ENCODE data around the gene AMPH.

GRCh38 chr7:38539477-38540081 lies 91.6 kb downstream of the AMPH start:
- TF ChIP-seq EP300 (IDR thresholded peaks at IDR 0.05): no peak
- TF ChIP-seq, protein P1, sequence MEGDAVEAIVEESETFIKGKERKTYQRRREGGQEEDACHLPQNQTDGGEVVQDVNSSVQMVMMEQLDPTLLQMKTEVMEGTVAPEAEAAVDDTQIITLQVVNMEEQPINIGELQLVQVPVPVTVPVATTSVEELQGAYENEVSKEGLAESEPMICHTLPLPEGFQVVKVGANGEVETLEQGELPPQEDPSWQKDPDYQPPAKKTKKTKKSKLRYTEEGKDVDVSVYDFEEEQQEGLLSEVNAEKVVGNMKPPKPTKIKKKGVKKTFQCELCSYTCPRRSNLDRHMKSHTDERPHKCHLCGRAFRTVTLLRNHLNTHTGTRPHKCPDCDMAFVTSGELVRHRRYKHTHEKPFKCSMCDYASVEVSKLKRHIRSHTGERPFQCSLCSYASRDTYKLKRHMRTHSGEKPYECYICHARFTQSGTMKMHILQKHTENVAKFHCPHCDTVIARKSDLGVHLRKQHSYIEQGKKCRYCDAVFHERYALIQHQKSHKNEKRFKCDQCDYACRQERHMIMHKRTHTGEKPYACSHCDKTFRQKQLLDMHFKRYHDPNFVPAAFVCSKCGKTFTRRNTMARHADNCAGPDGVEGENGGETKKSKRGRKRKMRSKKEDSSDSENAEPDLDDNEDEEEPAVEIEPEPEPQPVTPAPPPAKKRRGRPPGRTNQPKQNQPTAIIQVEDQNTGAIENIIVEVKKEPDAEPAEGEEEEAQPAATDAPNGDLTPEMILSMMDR (IDR thresholded peaks at IDR 0.05): no peak

All from esophagus muscularis mucosa (tissue), 3 donors.